HepG2 (cell line): ENCODE results near the gene PTPRM. TPM values are rescaled to one million over a fixed set of nuclear protein-coding genes. Genes with fewer than 3 reads are reported as not detected.
A peak's percentile ranks its signal among the peaks of the same experiment; 100 is the strongest.

Experiments used
- BCL6 ChIP-seq: IDR thresholded peaks from 2 replicates; pipeline ENCODE4 v1.6.1; 2016; ENCODE audit warnings: missing genetic modification reagents, missing compliant biosample characterization
- CHD2 ChIP-seq: IDR thresholded peaks from 2 replicates; pipeline ENCODE4 v1.6.1; 2011; ENCODE audit warnings: low read depth, low read length, improper control_type of control experiment
- ETV5 ChIP-seq: IDR thresholded peaks from 2 replicates; pipeline ENCODE4 v1.6.1; 2018; ENCODE audit warnings: missing biosample characterization, missing genetic modification reagents, inconsistent platforms, borderline replicate concordance
- FOXK2 ChIP-seq: fragments of 450-650 bp; IDR thresholded peaks from 2 replicates; pipeline ENCODE4 v1.6.1; 2016
- MAZ ChIP-seq, 2 experiments: sonication (generic) in 1 of 2; formaldehyde crosslinking in 1 of 2; IDR thresholded peaks; 2 replicates each; pipeline versions ENCODE4 v1.5.0 to v1.6.1; 2012 to 2020; ENCODE audit warnings: low read depth in 2 of 2, mild to moderate bottlenecking in 2 of 2, borderline replicate concordance in 1 of 2, improper control_type of control experiment in 1 of 2, low read length in 1 of 2, missing genetic modification reagents in 1 of 2, moderate library complexity in 1 of 2
- MTERF4 ChIP-seq: sonication (generic); formaldehyde crosslinking; IDR thresholded peaks from 2 replicates; pipeline ENCODE4 v1.8.0; 2023; ENCODE audit warnings: mild to moderate bottlenecking, missing genetic modification reagents
- NPAS2 ChIP-seq: sonication (generic); formaldehyde crosslinking; IDR thresholded peaks from 2 replicates; pipeline ENCODE4 v1.8.0; 2022; ENCODE audit warnings: mild to moderate bottlenecking, missing genetic modification reagents, borderline replicate concordance
- PBX2 ChIP-seq: IDR thresholded peaks from 2 replicates; pipeline ENCODE4 v1.6.1; 2016; ENCODE audit warnings: control low read depth
- PLSCR1 ChIP-seq: sonication (generic); formaldehyde crosslinking; IDR thresholded peaks from 2 replicates; pipeline ENCODE4 v1.5.0; 2020; ENCODE audit warnings: missing genetic modification reagents, mild to moderate bottlenecking, borderline replicate concordance
- POGZ ChIP-seq: sonication (generic); formaldehyde crosslinking; IDR thresholded peaks from 2 replicates; pipeline ENCODE4 v1.4.0; 2020; ENCODE audit warnings: mild to moderate bottlenecking, missing genetic modification reagents
- RFX5 ChIP-seq: IDR thresholded peaks from 2 replicates; pipeline ENCODE4 v1.6.1; 2011; ENCODE audit warnings: low read depth, low read length, improper control_type of control experiment
- TBP ChIP-seq: sonication (generic); formaldehyde crosslinking; IDR thresholded peaks from 2 replicates; pipeline ENCODE4 v1.5.0; 2020; ENCODE audit warnings: missing genetic modification reagents
- TOPORS ChIP-seq: sonication (generic); formaldehyde crosslinking; IDR thresholded peaks from 2 replicates; pipeline ENCODE4 v1.8.0; 2023; ENCODE audit warnings: mild to moderate bottlenecking, missing genetic modification reagents
- TRIM24 ChIP-seq: sonication (generic); formaldehyde crosslinking; IDR thresholded peaks from 2 replicates; pipeline ENCODE4 v1.8.0; 2022; ENCODE audit warnings: mild to moderate bottlenecking, missing genetic modification reagents
- ZBTB20 ChIP-seq: sonication (generic); formaldehyde crosslinking; IDR thresholded peaks from 2 replicates; pipeline ENCODE4 v1.8.1; 2023; ENCODE audit warnings: missing genetic modification reagents, low read depth, mild to moderate bottlenecking, borderline replicate concordance
- ZBTB4 ChIP-seq: sonication (generic); formaldehyde crosslinking; IDR thresholded peaks from 2 replicates; pipeline ENCODE4 v1.4.0; 2020; ENCODE audit warnings: missing genetic modification reagents, mild to moderate bottlenecking, borderline replicate concordance
- ZEB1 ChIP-seq: IDR thresholded peaks from 2 replicates; pipeline ENCODE4 v1.6.1; 2012; ENCODE audit warnings: mild to moderate bottlenecking, low read depth, inconsistent platforms; ENCODE audit not compliant: insufficient replicate concordance
- ZNF331 ChIP-seq: sonication (generic); formaldehyde crosslinking; IDR thresholded peaks from 2 replicates; pipeline ENCODE4 v1.4.0; 2020; ENCODE audit warnings: missing genetic modification reagents
- ZNF546 ChIP-seq: sonication (generic); formaldehyde crosslinking; conservative IDR thresholded peaks from 2 replicates; pipeline ENCODE4 v1.8.1; 2023; ENCODE audit warnings: mild to moderate bottlenecking, missing genetic modification reagents
- ZNF780A ChIP-seq: sonication (generic); formaldehyde crosslinking; IDR thresholded peaks from 2 replicates; pipeline ENCODE4 v1.8.0; 2022; ENCODE audit warnings: mild to moderate bottlenecking, missing genetic modification reagents, moderate library complexity
- ZNF782 ChIP-seq: sonication (generic); formaldehyde crosslinking; IDR thresholded peaks from 2 replicates; pipeline ENCODE4 v1.4.0; 2020; ENCODE audit warnings: missing genetic modification reagents, mild to moderate bottlenecking, borderline replicate concordance
- polyA plus RNA-seq, 8 experiments: library from polyadenylated mRNA; depleted of rRNA in 3 of 8; stranded (reverse) in 7 of 8; unstranded in 1 of 8; fragments of >200 nt; fragmentation: Illumina TruSeq in 4 of 8; extraction: Trizol in 4 of 8; gene quantifications; 2 replicates each; pipeline versions ENCODE4 v1.2.1 to v1.2.3, GENCODE V29; 2011 to 2016; ENCODE audit warnings: low read depth in 4 of 8, missing spikeins in 1 of 8, mixed read lengths in 1 of 8; ENCODE audit not compliant: insufficient read depth in 1 of 8
- total RNA-seq, 5 experiments: library from RNA; depleted of rRNA; stranded (reverse); fragments of >200 nt; fragmentation: Illumina TruSeq; extraction: Trizol; gene quantifications; 2 replicates each; pipeline ENCODE4 v1.2.3, GENCODE V29; 2016; ENCODE audit warnings: low read depth in 1 of 5
- TF ChIP-seq, protein P1 (sequence below): conservative IDR thresholded peaks from 2 replicates; pipeline ENCODE4 v1.6.1; 2018; ENCODE audit warnings: missing genetic modification reagents

Gene PTPRM
- total and polyA plus RNA-seq, 2 of the 13 experiments (the other 11 are each of a cell fraction or from before 2014, with no cell fraction given) = 12.6 to 108 TPM

DNA sequence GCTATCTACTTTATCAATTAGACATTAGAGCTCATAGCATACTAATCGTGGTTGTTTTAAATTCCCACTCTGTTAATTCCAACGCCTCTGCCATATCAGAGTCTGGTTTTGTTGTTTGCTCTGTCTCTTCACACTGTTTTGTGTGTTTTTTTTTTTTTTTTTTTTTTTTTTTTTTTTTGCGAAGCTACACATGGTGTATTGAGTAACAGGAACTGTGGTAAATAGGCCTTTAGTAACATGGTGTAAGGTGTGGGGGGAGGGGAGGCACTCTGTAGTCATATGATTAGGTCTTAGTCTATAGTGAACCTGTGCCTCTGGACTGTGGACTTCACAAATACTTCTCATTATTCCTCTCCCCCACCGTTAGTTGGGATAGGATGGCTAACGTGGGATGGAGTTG, 671.4 kb downstream of the PTPRM start (continued):
- TF ChIP-seq MAZ (IDR thresholded peaks at IDR 0.05; ENCODE audit: borderline replicate concordance, low read depth, low read length) = no peak
- no peak for TF ChIP-seq MAZ (CRISPR knock-in tag; IDR thresholded peaks at IDR 0.05; ENCODE audit: low read depth)
- peak; percentile 65; the same call in 1 of the 2 replicates for TF ChIP-seq FOXK2
- peak; percentile 64 for TF ChIP-seq POGZ (CRISPR knock-in tag)
- peak; percentile 32; the same call in 1 of the 2 replicates for TF ChIP-seq ZNF782
- TF ChIP-seq ZBTB4 (CRISPR knock-in tag) = no peak
- TF ChIP-seq ZBTB20 (CRISPR knock-in tag) = no peak
- no peak for TF ChIP-seq PLSCR1
- no peak for TF ChIP-seq NPAS2 (CRISPR knock-in tag)
- peak; percentile 42; the same call in 1 of the 2 replicates for TF ChIP-seq ETV5 (CRISPR knock-in tag)
- TF ChIP-seq ZNF331 = peak; percentile 55; the same call in 1 of the 2 replicates
- 0 out of 2 replicates have a peak, but pooled peaks have one; percentile 32 for TF ChIP-seq TRIM24 (CRISPR knock-in tag)
- TF ChIP-seq TBP = no peak
- TF ChIP-seq MTERF4 (CRISPR knock-in tag) = no peak
- TF ChIP-seq BCL6 = peak; percentile 24; the same call in 1 of the 2 replicates
- TF ChIP-seq, protein P1, sequence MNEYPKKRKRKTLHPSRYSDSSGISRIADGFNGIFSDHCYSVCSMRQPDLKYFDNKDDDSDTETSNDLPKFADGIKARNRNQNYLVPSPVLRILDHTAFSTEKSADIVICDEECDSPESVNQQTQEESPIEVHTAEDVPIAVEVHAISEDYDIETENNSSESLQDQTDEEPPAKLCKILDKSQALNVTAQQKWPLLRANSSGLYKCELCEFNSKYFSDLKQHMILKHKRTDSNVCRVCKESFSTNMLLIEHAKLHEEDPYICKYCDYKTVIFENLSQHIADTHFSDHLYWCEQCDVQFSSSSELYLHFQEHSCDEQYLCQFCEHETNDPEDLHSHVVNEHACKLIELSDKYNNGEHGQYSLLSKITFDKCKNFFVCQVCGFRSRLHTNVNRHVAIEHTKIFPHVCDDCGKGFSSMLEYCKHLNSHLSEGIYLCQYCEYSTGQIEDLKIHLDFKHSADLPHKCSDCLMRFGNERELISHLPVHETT = no peak
- no peak for TF ChIP-seq PBX2 (CRISPR knock-in tag)
- TF ChIP-seq CHD2 = peak; percentile 59; the same call in 1 of the 2 replicates
- no peak for TF ChIP-seq ZNF546
- TF ChIP-seq RFX5 = no peak
- no peak for TF ChIP-seq TOPORS (CRISPR knock-in tag)
- TF ChIP-seq ZNF780A (CRISPR knock-in tag) = no peak
- TF ChIP-seq ZEB1 = no peak
